GM23248 (cell line): ENCODE data around the gene ABCC1. TPM values are rescaled to one million over a fixed set of nuclear protein-coding genes. Genes with fewer than 3 reads are reported as not detected.

ENCODE experiments used
- DNase-seq: peaks from one replicate; pipeline ENCODE4 v3.0.0-alpha.2; 2015
- H2AFZ ChIP-seq: fragments of 200-600 bp; sonication (generic); 2 replicates; pipeline ENCODE4 v1.6.1; 2016; ENCODE audit warnings: antibody characterized with exemption
- H3F3A ChIP-seq: fragments of 200-600 bp; sonication (generic); 2 replicates; pipeline ENCODE4 v1.6.1; 2016; ENCODE audit warnings: mild to moderate bottlenecking, antibody characterized with exemption, mixed run types; ENCODE audit not compliant: insufficient read depth
- H3K27ac ChIP-seq: fragments of 200-600 bp; sonication (generic); 2 replicates; pipeline ENCODE4 v1.5.1; 2016; ENCODE audit warnings: mild to moderate bottlenecking
- H3K27me3 ChIP-seq: fragments of 200-600 bp; sonication (generic); replicated peaks from 2 replicates; pipeline ENCODE4 v1.6.1; 2016; ENCODE audit warnings: mild to moderate bottlenecking; ENCODE audit not compliant: insufficient read depth
- H3K36me3 ChIP-seq: fragments of 200-600 bp; sonication (generic); 2 replicates; pipeline ENCODE4 v1.6.1; 2016; ENCODE audit warnings: low read depth, mild to moderate bottlenecking
- H3K4me1 ChIP-seq: fragments of 200-600 bp; sonication (generic); 2 replicates; pipeline ENCODE4 v1.6.1; 2016; ENCODE audit warnings: mild to moderate bottlenecking; ENCODE audit not compliant: insufficient read depth
- H3K4me2 ChIP-seq: fragments of 200-600 bp; sonication (generic); one replicate; pipeline ENCODE4 v1.6.1; 2016; ENCODE audit warnings: mild to moderate bottlenecking; ENCODE audit not compliant: unreplicated experiment
- H3K4me3 ChIP-seq: fragments of 200-600 bp; sonication (generic); 2 replicates; pipeline ENCODE4 v1.5.1; 2016; ENCODE audit warnings: mild to moderate bottlenecking
- H3K79me2 ChIP-seq: fragments of 200-600 bp; sonication (generic); 2 replicates; pipeline ENCODE4 v1.6.1; 2016; ENCODE audit warnings: mild to moderate bottlenecking; ENCODE audit not compliant: insufficient read depth
- H3K9ac ChIP-seq: fragments of 200-600 bp; sonication (generic); 2 replicates; pipeline ENCODE4 v1.6.1; 2016; ENCODE audit warnings: mild to moderate bottlenecking
- H3K9me2 ChIP-seq: fragments of 200-600 bp; sonication (generic); 2 replicates; pipeline ENCODE4 v1.6.1; 2016; ENCODE audit warnings: mixed run types, mild to moderate bottlenecking, moderate library complexity; ENCODE audit not compliant: insufficient read depth
- H3K9me3 ChIP-seq: fragments of 200-600 bp; sonication (generic); one replicate; pipeline ENCODE4 v1.6.1; 2017; ENCODE audit warnings: low read depth
- H4K20me1 ChIP-seq: fragments of 200-600 bp; sonication (generic); 2 replicates; pipeline ENCODE4 v1.6.0; 2016; ENCODE audit not compliant: insufficient read depth
- EZH2 ChIP-seq: fragments of 200-600 bp; sonication (generic); IDR thresholded peaks from 2 replicates; pipeline ENCODE4 v1.6.1; 2018; ENCODE audit warnings: antibody characterized with exemption, mild to moderate bottlenecking; ENCODE audit not compliant: insufficient read depth, poor library complexity, severe bottlenecking
- EZH2phosphoT487 ChIP-seq: fragments of 200-600 bp; sonication (generic); IDR thresholded peaks from 2 replicates; pipeline ENCODE4 v1.6.1; 2018; ENCODE audit warnings: antibody characterized with exemption, moderate library complexity, mild to moderate bottlenecking, low read depth; ENCODE audit not compliant: insufficient read depth
- WGBS, 2 experiments: methylation state at CpG; one replicate each; pipeline ENCODE4 v1.1.6; 2015 to 2017; ENCODE audit warnings: low lambda C conversion rate in 2 of 2, low coverage in 1 of 2; ENCODE audit errors: missing lambda C conversion rate in 2 of 2; 5-methylcytosine and 5-hydroxymethylcytosine counted together
- in situ Hi-C: fragments of 300-500 bp; cut with MboI; formaldehyde crosslinking; loops from 2 replicates; pipeline ENCODE4 v1.15.0; 2020
- polyA plus RNA-seq: library from polyadenylated mRNA; unstranded; fragments of >200 nt; fragmentation: Nextera tagmentation; extraction: Ambion mirVana; gene quantifications from 2 replicates; pipeline ENCODE4 v1.2.1, GENCODE V29; 2016
- total RNA-seq: library from RNA; depleted of rRNA; stranded (reverse); fragments of >200 nt; shearing (Covaris generic); gene quantifications from 2 replicates; pipeline ENCODE4 v1.2.3, GENCODE V29; 2014

ABCC1 gene
- total and polyA plus RNA-seq, 2 experiments from 2014 or later, result 16.2 to 25.5 TPM

DNA sequence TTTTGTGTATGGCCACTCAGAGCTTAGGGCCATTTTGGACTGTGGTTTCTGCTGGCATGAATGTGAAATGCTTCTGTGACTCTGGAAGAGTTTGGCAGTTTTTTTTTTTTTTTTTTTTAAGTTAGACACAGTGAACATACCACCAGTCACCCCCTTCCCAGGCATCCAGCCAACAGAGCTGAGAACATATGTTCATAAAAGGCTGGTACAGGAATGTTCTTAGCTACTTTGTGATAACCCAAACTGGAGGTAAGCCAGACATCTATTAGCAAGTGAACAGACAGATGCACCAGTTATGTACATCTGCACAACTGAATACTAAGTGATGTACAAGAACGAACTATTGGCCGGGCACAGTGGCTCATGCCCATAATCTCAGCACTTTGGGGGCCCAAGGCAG, 92.7 kb downstream of the ABCC1 start:
- 71 to 82% methylated on average over 2 of the region's 2 CpGs for WGBS, 2 experiments

DNA sequence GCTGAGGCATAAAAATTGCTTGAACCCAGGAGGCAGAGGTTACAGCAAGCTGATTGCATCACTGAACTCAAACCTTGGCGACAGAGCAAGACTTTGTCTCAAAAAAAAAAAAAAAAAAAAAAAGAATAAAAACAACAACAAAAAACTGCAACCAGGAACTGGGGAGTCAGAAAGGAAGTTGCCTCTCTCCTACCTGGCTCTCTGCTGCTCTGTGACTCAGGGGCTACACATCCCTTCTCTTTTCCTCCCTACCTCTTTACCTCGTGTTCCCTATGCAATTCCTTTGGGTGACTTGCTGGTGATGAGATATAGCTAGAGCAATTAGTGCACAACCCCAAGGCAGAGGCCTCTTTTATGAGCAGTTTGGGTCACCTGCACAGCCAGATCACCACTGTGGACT, 95.9 kb downstream of the ABCC1 start:
- H3K36me3 ChIP-seq, result peaks cover 31% of the 10 kb centered on the region; the same call in 1 of the 2 replicates
- no peaks in the 10 kb centered on the region for H3F3A ChIP-seq

More for the DNA sequence above, 92.7 kb downstream of the ABCC1 start:
- TF ChIP-seq EZH2phosphoT487 (no peak), EZH2 (no peak)
- Histone ChIP-seq H3K79me2 (peaks cover 26% of the 10 kb centered on the region), H3K9me3 (no peaks in the 10 kb centered on the region), H3K4me1 (no peaks in the 10 kb centered on the region), H3F3A (no peaks in the 10 kb centered on the region), H3K4me2 (no peak overlapping the region), H2AFZ (no peak overlapping the region), H3K27ac (no peak overlapping the region), H4K20me1 (no peaks in the 10 kb centered on the region), H3K4me3 (no peak overlapping the region), H3K9me2 (no peaks in the 10 kb centered on the region), H3K36me3 (peaks cover 29% of the 10 kb centered on the region; the same call in 1 of the 2 replicates), H3K27me3 (no peaks in the 10 kb centered on the region), H3K9ac (no peak overlapping the region)
- DNase-seq, result peak; percentile 37
- in situ Hi-C loops, result no loop called here

DNA sequence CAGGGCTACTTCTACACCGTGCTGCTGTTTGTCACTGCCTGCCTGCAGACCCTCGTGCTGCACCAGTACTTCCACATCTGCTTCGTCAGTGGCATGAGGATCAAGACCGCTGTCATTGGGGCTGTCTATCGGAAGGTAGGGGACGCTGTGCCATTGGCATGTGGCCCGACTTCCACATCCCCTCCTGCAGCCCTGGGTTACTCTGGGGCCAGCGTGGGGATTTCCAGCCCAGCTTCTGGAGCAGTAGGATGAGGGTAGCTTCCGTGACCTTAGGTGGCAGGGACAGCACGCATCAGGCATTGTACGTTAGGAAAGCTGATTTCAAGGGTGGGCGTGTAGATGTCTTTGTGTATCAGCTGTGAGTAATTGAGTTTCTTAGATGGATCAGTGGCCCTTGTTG, 96.5 kb downstream of the ABCC1 start:
- TF ChIP-seq EZH2phosphoT487, result no peak
- no peak for TF ChIP-seq EZH2
- peaks cover 15% of the 10 kb centered on the region for H3K79me2 ChIP-seq
- in situ Hi-C loops, result no loop called here
- no peaks in the 10 kb centered on the region for H3K4me1 ChIP-seq
- no peak overlapping the region for H3K9ac ChIP-seq
- H3K27me3 ChIP-seq, result no peaks in the 10 kb centered on the region
- WGBS, 2 experiments, result 74 to 77% methylated on average over 12 of the region's 12 CpGs
- no peak overlapping the region for H3K4me2 ChIP-seq
- no peaks in the 10 kb centered on the region for H3F3A ChIP-seq
- H3K27ac ChIP-seq, result no peak overlapping the region
- H4K20me1 ChIP-seq, result no peaks in the 10 kb centered on the region
- H3K9me3 ChIP-seq, result no peaks in the 10 kb centered on the region
- H2AFZ ChIP-seq, result no peak overlapping the region
- H3K9me2 ChIP-seq, result no peaks in the 10 kb centered on the region
- H3K36me3 ChIP-seq, result peaks cover 33% of the 10 kb centered on the region; the same call in 1 of the 2 replicates
- DNase-seq, result peak; percentile 16
- H3K4me3 ChIP-seq, result no peak overlapping the region

More for the DNA sequence above, 95.9 kb downstream of the ABCC1 start:
- TF ChIP-seq EZH2phosphoT487, result no peak
- no peak for TF ChIP-seq EZH2
- H3K4me3 ChIP-seq, result no peak overlapping the region
- peak; percentile 23 for DNase-seq
- WGBS, 2 experiments, result 54 to 57% methylated on average over 2 of the region's 2 CpGs
- no peaks in the 10 kb centered on the region for H3K9me2 ChIP-seq
- in situ Hi-C loops, result no loop called here
- H3K79me2 ChIP-seq, result peaks cover 19% of the 10 kb centered on the region
- H3K27ac ChIP-seq, result no peak overlapping the region
- H3K4me2 ChIP-seq, result no peak overlapping the region
- no peaks in the 10 kb centered on the region for H3K9me3 ChIP-seq
- no peaks in the 10 kb centered on the region for H3K4me1 ChIP-seq
- H4K20me1 ChIP-seq, result no peaks in the 10 kb centered on the region
- no peak overlapping the region for H3K9ac ChIP-seq
- H3K27me3 ChIP-seq, result no peaks in the 10 kb centered on the region
- no peak overlapping the region for H2AFZ ChIP-seq

DNA sequence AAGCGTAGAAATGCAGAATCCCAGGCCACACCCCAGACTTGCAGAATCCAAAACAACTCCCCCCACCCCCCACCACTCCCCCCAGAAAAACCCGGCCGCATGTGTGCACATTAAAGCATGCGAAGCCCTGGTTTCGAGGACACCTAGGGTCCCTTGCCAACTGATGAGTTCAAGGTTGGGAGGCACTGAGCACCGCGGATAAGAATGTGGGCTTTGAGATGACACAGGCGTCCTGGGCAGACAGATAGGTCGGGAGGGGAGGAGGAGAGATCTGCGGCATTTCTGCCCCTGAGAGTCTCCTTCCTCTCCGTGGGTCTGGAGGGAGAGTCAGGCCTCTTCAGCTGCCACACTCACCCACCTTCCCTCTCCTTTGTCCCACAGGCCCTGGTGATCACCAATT, 98.3 kb downstream of the ABCC1 start:
- Histone ChIP-seq H3K36me3 (peaks cover 38% of the 10 kb centered on the region; the same call in 1 of the 2 replicates), H3K4me1 (no peaks in the 10 kb centered on the region), H3K9me3 (no peaks in the 10 kb centered on the region), H3K9ac (no peak overlapping the region), H3K27me3 (no peaks in the 10 kb centered on the region), H3K4me2 (no peak overlapping the region), H3K27ac (no peak overlapping the region), H3K4me3 (no peak overlapping the region), H3K9me2 (no peaks in the 10 kb centered on the region), H3F3A (no peaks in the 10 kb centered on the region), H4K20me1 (no peaks in the 10 kb centered on the region), H3K79me2 (no peaks in the 10 kb centered on the region), H2AFZ (no peak overlapping the region)
- WGBS, 2 experiments, result 88 to 91% methylated on average over 11 of the region's 11 CpGs
- no peak for DNase-seq
- TF ChIP-seq EZH2, result no peak
- TF ChIP-seq EZH2phosphoT487, result no peak
- in situ Hi-C loops, result no loop called here
